Activated naive CD4-positive, alpha-beta T cell treated with anti-CD3 and anti-CD28 coated beads, Interleukin-2, amount 10 ng/mL, durations not matched to agents 5 hours and 36 hours (primary cell): ENCODE data around the gene ZNF569. TPM values are rescaled to one million over a fixed set of nuclear protein-coding genes. Genes with fewer than 3 reads are reported as not detected.

ENCODE experiments used
- total RNA-seq, 2 experiments: library from RNA; stranded (reverse); gene quantifications; one replicate each; pipeline ENCODE4 v1.2.3, GENCODE V29; 2021

The ZNF569 gene
- total RNA-seq, result 1 to 10 TPM; 7.3 to 8.2 TPM

GRCh38 chr19:37466798-37467607 is at the start of gene ZNF569:
ZNF569 (minus strand) TSS chr19:37467444; CDS start chr19:37444921, 22,523 bp downstream.

GRCh38 chr19:37506387-37507166 is 39.3 kb upstream of the ZNF569 start, which contains the start of gene ZNF793:
ZNF793 (plus strand) TSS chr19:37506939; CDS start chr19:37523440, 16,501 bp downstream.

GRCh38 chr19:37468961-37469777 is 1.9 kb upstream of the ZNF569 start, which contains the start of gene ZNF570:
ZNF570 (plus strand) TSS chr19:37469356; CDS start chr19:37470355, 999 bp downstream.

GRCh38 chr19:37370880-37371661 is 96.2 kb downstream of the ZNF569 start, which contains the start of gene ZNF527:
ZNF527 (plus strand) TSS chr19:37371099; CDS start chr19:37374199, 3,100 bp downstream.

Other genes starting within 250 kb of the ZNF569 start
- gene ZNF383, start 249.2 kb downstream of the ZNF569 start, total RNA-seq, result 10 to 100 TPM; 13.6 to 14.0 TPM
- gene ZNF527, start 96.3 kb downstream of the ZNF569 start, total RNA-seq, result 1 to 10 TPM; 7.5 to 8.1 TPM
- 1 to 10 TPM; 7.1 to 7.8 TPM for gene ZNF570, start 1.9 kb upstream of the ZNF569 start, total RNA-seq
- 1 to 10 TPM; 3.9 to 4.9 TPM for gene ZNF793, start 39.5 kb upstream of the ZNF569 start, total RNA-seq
- 1 to 10 TPM; 2.9 to 4.5 TPM for gene ZNF571, start 127.3 kb upstream of the ZNF569 start, total RNA-seq
- 1 to 10 TPM; 3.2 to 3.7 TPM for gene ZNF540, start 127.4 kb upstream of the ZNF569 start, total RNA-seq
- gene ZFP30, start 188.0 kb upstream of the ZNF569 start, total RNA-seq, result 10 to 100 TPM; 15.0 to 16.1 TPM